HG03196 (cell line): Measurements from ENCODE around the gene PRKG1.

Experiments
- ATAC-seq: cut with Tn5 transposase; IDR thresholded peaks from one replicate; pipeline ENCODE4 v1.9.1; 2021; ENCODE audit not compliant: unreplicated experiment

PRKG1 gene

DNA sequence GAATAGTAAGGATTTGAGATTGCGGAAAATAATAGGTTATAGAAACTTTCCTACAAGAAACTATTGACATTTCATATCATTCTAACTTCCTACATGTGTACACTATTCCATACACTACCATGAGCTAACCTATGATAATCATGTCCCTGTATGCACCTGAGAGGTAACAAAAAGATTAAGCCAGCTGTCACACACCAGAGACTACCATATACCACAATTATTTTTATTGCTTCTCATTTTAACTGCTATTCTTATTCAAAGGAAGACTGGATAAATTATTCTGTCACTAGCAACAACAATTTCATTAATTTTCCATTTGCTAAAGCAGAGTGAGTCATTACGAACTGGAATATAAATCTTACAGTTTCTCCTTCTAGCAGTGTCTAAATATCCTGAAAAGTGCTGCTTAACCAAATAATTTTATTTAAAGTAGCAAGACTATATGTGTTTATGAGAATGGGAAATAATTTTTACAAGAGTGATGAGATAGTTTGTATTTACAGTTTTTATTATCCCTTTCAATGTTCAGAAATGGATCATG is 1004.2 kb downstream of the PRKG1 start:
- ATAC-seq: no peak

DNA sequence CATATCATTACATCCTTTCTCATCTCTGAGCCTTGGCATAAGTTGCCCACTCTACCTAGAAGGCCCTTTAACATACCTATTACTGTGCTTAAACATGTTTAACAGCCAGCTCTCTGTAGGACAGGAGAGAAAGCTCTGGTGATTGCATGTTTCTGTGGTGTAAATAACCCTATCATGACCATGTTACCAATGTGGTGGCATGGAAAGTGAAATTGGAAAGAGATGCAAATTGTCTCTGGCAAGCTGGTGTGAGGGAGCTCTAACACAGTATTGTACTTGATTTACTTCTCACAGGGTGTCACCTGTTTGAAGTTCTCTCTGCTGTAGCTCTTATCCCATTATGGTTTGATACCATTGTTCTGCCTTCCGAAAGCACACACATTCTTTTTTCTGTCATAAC is 1008.0 kb downstream of the PRKG1 start:
- ATAC-seq: no peak

GRCh38 chr10:52083422-52083821 is 1009.1 kb downstream of the PRKG1 start:
- ATAC-seq: no peak

- ATAC-seq: no peak
Measured at GRCh38 chr10:52092390-52092789, 1018.1 kb downstream of the PRKG1 start.

- no peak for ATAC-seq
Measured at GRCh38 chr10:52098130-52098529, 1023.8 kb downstream of the PRKG1 start.

GRCh38 chr10:52099026-52099600 is 1024.8 kb downstream of the PRKG1 start:
- no peak for ATAC-seq

DNA sequence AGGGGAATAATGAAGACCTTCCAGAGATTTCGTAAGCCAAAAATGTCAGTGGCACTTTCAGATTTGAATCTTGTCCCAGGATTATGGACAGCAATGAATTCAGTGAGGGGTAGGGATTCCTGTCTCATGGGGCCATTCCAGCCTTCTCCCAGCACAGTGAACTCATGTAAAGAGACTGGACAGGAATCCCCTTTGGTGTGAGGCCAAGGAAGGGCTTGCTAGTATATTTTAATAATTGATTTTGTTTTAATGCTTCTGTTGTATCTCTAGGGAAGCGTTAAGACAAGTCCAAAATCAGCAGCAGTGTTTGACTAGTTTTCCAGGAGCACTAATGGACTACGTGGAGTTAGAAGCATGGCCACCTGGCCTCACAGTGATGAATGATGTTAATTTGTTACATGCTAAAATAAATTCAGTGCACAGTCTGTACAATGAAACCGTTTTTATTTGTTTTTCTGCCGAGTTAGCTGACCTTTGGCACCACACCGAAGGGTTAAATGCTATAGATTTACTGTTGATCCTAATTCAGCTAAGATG is 1025.8 kb downstream of the PRKG1 start:
- no peak for ATAC-seq

GRCh38 chr10:52105301-52105700 is 1031.0 kb downstream of the PRKG1 start:
- no peak for ATAC-seq

- ATAC-seq: no peak
Measured at GRCh38 chr10:52106011-52106410, 1031.7 kb downstream of the PRKG1 start.

GRCh38 chr10:52106899-52107298 is 1032.6 kb downstream of the PRKG1 start:
- ATAC-seq: no peak

DNA sequence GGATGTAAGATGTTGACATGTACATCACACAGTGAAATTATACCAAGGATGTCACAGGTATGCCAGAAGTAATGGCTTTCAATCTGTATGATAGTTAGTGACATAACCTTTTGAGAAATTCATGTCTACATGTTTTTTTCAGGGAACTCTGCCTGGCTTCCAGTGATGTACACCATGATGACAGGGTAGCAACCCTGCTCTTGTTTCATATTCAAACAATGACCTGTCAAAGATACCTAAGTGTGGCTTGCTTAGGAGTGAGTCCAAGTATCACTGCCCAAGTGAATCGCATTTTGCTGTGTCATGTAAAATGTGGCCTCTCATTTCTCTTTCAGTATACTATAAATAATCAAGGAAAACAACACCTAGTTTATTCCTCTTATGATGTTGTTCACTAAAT is 1033.9 kb downstream of the PRKG1 start:
- ATAC-seq: no peak

DNA sequence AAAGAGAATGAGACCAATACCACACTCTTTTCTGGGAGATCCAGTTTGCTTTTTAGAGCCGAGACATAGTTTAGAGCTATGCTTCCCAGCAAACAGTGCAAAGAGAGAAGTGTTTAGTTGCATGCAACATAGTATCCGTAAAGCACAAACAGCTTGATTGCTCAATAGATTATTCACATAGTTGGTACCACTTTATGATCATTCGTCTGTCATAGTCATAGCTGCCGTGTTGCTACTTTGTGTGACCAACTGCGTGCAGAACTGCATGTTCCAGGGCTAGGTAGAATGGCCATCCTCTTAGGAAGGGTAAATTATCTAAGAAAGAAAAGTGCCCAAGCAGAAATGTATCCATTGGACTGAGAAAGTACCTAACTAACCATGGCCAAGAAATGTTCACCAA is 1036.3 kb downstream of the PRKG1 start:
- no peak for ATAC-seq

- ATAC-seq: no peak
Measured at GRCh38 chr10:52111101-52111891, 1037.0 kb downstream of the PRKG1 start.

- no peak for ATAC-seq
Measured at GRCh38 chr10:52115823-52116222, 1041.5 kb downstream of the PRKG1 start.

GRCh38 chr10:52119507-52119906 is 1045.2 kb downstream of the PRKG1 start:
- no peak for ATAC-seq

- ATAC-seq: no peak
Measured at GRCh38 chr10:52121688-52122087, 1047.4 kb downstream of the PRKG1 start.

- no peak for ATAC-seq
Measured at GRCh38 chr10:52128056-52128683, 1053.9 kb downstream of the PRKG1 start.

GRCh38 chr10:52129410-52130178 is 1055.3 kb downstream of the PRKG1 start:
- ATAC-seq: no peak

- no peak for ATAC-seq
Measured at GRCh38 chr10:52135101-52135500, 1060.8 kb downstream of the PRKG1 start.

DNA sequence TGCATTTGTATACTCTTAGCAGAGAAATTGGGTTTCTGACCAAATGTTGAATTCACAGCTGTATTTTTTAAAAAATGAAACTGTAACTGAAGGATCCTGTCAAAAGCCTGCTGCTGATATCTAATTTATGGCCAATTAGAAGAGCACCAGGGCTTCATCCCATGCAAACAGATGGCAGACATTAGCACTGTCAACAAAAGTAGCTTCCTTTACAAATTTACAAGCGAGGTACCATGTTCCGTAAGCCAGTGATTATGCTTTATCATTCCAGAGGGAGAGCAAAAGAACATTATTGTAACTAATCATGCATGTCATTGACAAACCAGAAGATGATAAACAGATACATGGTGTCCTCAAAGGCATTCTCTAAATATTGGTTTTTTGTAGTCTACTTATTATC is 1062.6 kb downstream of the PRKG1 start:
- ATAC-seq: no peak

GRCh38 chr10:52143338-52143737 is 1069.1 kb downstream of the PRKG1 start:
- ATAC-seq: no peak
